PC-3 (cell line): ENCODE measurements around the gene TMCC2. TPM values are rescaled to one million over a fixed set of nuclear protein-coding genes. Genes with fewer than 3 reads are reported as not detected.

Source experiments
- ATAC-seq: fragments of 200-7000 bp; cut with Tn5 transposase; 2 replicates; pipeline ENCODE4 v1.9.1; 2020; ENCODE audit warnings: mild to moderate bottlenecking, moderate library complexity
- BruUV-seq: library from RNA; stranded (reverse); fragments of 400-500 nt; replicated peaks from 2 replicates; lab custom pipeline; 2021; lab: Mats Ljungman, UMichigan
- CTCF ChIA-PET: fragments of 300-600 bp; sonication (Branson Sonifier 250); formaldehyde crosslinking; loops from one replicate; lab custom pipeline; 2022; ENCODE audit warnings: antibody characterized with exemption; lab: Charles Lee
- POLR2A ChIA-PET: fragments of 300-600 bp; sonication (Branson Sonifier 250); formaldehyde crosslinking; loops from one replicate; lab custom pipeline; 2022; ENCODE audit warnings: antibody characterized with exemption; ENCODE audit not compliant: unreplicated experiment; lab: Charles Lee
- DNase-seq: peaks from one replicate; pipeline ENCODE4 v3.0.0-alpha.2; 2015
- H2AFZ ChIP-seq: fragments of 300-600 bp; sonication (generic); 2 replicates; pipeline ENCODE4 v1.6.0; 2016; ENCODE audit warnings: antibody characterized with exemption, low read length
- H3F3A ChIP-seq: fragments of 300-600 bp; sonication (generic); one replicate; pipeline ENCODE4 v1.6.0; 2017; ENCODE audit warnings: antibody characterized with exemption, low read length, control low read depth, mild to moderate bottlenecking; ENCODE audit not compliant: unreplicated experiment
- H3K27ac ChIP-seq: fragments of 300-600 bp; sonication (generic); 2 replicates; pipeline ENCODE4 v1.5.1; 2016; ENCODE audit warnings: mild to moderate bottlenecking, low read length
- H3K27me3 ChIP-seq: fragments of 300-600 bp; sonication (generic); 2 replicates; pipeline ENCODE4 v1.6.1; 2016; ENCODE audit warnings: low read length, mixed read lengths
- H3K36me3 ChIP-seq: fragments of 300-600 bp; sonication (generic); 2 replicates; pipeline ENCODE4 v1.6.1; 2016; ENCODE audit warnings: low read depth, mixed run types, low read length, mixed read lengths
- H3K4me1 ChIP-seq: fragments of 300-600 bp; sonication (generic); 2 replicates; pipeline ENCODE4 v1.5.1; 2016; ENCODE audit warnings: low read length; ENCODE audit not compliant: insufficient read depth
- H3K4me2 ChIP-seq: fragments of 300-600 bp; sonication (generic); 2 replicates; pipeline ENCODE4 v1.6.0; 2016; ENCODE audit warnings: low read length
- H3K4me3 ChIP-seq: fragments of 300-600 bp; sonication (generic); 2 replicates; pipeline ENCODE4 v1.5.1; 2016; ENCODE audit warnings: mild to moderate bottlenecking, low read length, mixed read lengths
- H3K79me2 ChIP-seq: fragments of 300-600 bp; sonication (generic); 2 replicates; pipeline ENCODE4 v1.6.1; 2017; ENCODE audit warnings: low read length, mixed read lengths
- H3K9ac ChIP-seq: fragments of 300-600 bp; sonication (generic); 2 replicates; pipeline ENCODE4 v1.6.0; 2016; ENCODE audit warnings: mild to moderate bottlenecking, low read length
- H3K9me2 ChIP-seq: fragments of 300-600 bp; sonication (generic); replicated peaks from 2 replicates; pipeline ENCODE4 v1.6.1; 2016; ENCODE audit warnings: mixed run types, low read length, mixed read lengths
- H3K9me3 ChIP-seq: fragments of 300-600 bp; sonication (generic); 2 replicates; pipeline ENCODE4 v1.6.1; 2016; ENCODE audit warnings: low read length, mixed read lengths
- H4K20me1 ChIP-seq: fragments of 300-600 bp; sonication (generic); 2 replicates; pipeline ENCODE4 v1.6.1; 2016; ENCODE audit warnings: low read length, mixed read lengths
- EZH2 ChIP-seq: fragments of 300-600 bp; sonication (generic); IDR thresholded peaks from one replicate; pipeline ENCODE4 v1.6.1; 2017; ENCODE audit warnings: antibody characterized with exemption, mild to moderate bottlenecking, low read length; ENCODE audit not compliant: unreplicated experiment
- EZH2phosphoT487 ChIP-seq: fragments of 300-600 bp; sonication (generic); IDR thresholded peaks from 2 replicates; pipeline ENCODE4 v1.6.1; 2018; ENCODE audit warnings: mild to moderate bottlenecking, antibody characterized with exemption, low read length, borderline replicate concordance
- intact Hi-C: fragments of 100-400 bp; cut with micrococcal nuclease; formaldehyde crosslinking; loops from 2 replicates; pipeline ENCODE4 v1.9.0; 2023
- total RNA-seq: library from RNA; depleted of rRNA; stranded (reverse); fragments of >200 nt; gene quantifications from 2 replicates; pipeline ENCODE4 v1.2.3, GENCODE V29; 2014
- TF ChIP-seq, protein P1 (sequence below): fragments of 300-600 bp; sonication (generic); conservative IDR thresholded peaks from 2 replicates; pipeline ENCODE4 v1.5.1; 2017; ENCODE audit warnings: antibody characterized with exemption, low read depth, mild to moderate bottlenecking, low read length

TMCC2 gene
- total RNA-seq, 1 experiment from 2014 or later = 8.7 TPM

DNA sequence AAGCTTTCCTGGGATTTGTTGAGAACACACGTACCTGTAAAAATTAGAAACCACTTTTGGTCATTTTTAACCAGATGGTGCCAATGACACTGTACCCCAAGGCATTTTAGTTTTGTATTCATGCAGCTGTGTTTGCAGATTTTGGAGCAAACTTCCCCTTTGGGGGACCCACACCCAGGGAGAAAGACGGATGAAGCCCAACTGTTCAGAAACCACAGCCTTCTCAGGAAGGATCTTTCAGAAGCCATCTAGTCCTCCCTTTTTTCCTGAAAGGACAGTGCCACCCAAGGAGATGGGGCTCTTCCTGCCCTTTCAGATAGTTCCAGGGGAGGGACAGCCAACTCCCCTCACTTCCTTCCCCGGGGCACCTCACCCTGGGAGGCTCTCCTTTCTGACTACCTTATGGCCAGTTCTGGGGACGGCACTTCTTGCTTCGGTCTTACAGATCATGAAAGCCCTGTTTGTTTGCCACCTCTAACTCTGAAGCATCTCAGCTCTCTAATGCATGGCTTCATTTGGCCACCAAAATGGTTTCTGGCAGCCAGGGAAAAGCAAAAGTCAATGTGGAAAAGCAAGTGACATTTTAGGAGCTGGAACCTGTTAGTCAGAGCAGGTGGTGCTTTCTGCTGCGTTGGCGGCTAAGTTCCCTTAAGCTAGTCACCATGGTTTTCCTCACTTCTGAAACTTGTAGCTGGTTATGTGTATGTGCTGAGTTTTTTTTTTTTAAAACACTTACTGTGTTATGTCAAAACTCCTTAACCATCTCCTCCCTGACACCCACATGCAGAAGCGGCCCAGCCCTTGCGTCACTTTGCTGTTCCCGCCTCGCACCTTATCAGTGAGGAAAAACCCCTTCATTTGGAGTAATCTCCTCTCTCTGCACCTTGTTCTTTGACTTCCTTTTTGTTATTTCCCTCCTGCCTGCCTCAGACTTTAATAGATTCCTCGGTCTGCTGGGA lies 10.1 kb downstream of the TMCC2 start:
- no peak overlapping the region for H3K4me2 ChIP-seq
- H3K9me3 ChIP-seq = no peaks in the 10 kb centered on the region
- intact Hi-C loops = no loop called here
- BruUV-seq = no TSS peak
- no peak overlapping the region for H3K9ac ChIP-seq
- ATAC-seq (no peak), DNase-seq (no peak)
- no peaks in the 10 kb centered on the region for H3K9me2 ChIP-seq
- no peaks in the 10 kb centered on the region for H3K4me1 ChIP-seq
- H3K4me3 ChIP-seq = no peak overlapping the region
- no peak overlapping the region for H3K27ac ChIP-seq
- no peak overlapping the region for H2AFZ ChIP-seq
- ChIA-PET CTCF (interaction anchor here (0.5 kb wide), 1 partner anchor 183 kb away, joined by 4 read pairs; no protein-coding TSS in a partner anchor), POLR2A (no interaction called here)
- no peaks in the 10 kb centered on the region for H4K20me1 ChIP-seq
- H3K27me3 ChIP-seq = no peaks in the 10 kb centered on the region
- no peaks in the 10 kb centered on the region for H3K36me3 ChIP-seq
- TF ChIP-seq EZH2 (no peak), EZH2phosphoT487 (no peak)
- TF ChIP-seq, protein P1, sequence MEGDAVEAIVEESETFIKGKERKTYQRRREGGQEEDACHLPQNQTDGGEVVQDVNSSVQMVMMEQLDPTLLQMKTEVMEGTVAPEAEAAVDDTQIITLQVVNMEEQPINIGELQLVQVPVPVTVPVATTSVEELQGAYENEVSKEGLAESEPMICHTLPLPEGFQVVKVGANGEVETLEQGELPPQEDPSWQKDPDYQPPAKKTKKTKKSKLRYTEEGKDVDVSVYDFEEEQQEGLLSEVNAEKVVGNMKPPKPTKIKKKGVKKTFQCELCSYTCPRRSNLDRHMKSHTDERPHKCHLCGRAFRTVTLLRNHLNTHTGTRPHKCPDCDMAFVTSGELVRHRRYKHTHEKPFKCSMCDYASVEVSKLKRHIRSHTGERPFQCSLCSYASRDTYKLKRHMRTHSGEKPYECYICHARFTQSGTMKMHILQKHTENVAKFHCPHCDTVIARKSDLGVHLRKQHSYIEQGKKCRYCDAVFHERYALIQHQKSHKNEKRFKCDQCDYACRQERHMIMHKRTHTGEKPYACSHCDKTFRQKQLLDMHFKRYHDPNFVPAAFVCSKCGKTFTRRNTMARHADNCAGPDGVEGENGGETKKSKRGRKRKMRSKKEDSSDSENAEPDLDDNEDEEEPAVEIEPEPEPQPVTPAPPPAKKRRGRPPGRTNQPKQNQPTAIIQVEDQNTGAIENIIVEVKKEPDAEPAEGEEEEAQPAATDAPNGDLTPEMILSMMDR = no peak
- no peaks in the 10 kb centered on the region for H3K79me2 ChIP-seq
- H3F3A ChIP-seq = no peaks in the 10 kb centered on the region

- H3K4me2 ChIP-seq = no peak overlapping the region
- no peak overlapping the region for H3K27ac ChIP-seq
- TF ChIP-seq, protein P1 = no peak
- TF ChIP-seq EZH2phosphoT487 (no peak), EZH2 (no peak)
- H3K27me3 ChIP-seq = no peaks in the 10 kb centered on the region
- H3K4me3 ChIP-seq = no peak overlapping the region
- H3K9ac ChIP-seq = no peak overlapping the region
- intact Hi-C loops = no loop called here
- ChIA-PET POLR2A (no interaction called here), CTCF (no interaction called here)
- no peaks in the 10 kb centered on the region for H3K36me3 ChIP-seq
- DNase-seq (no peak), ATAC-seq (no peak)
- H2AFZ ChIP-seq = no peak overlapping the region
- no peaks in the 10 kb centered on the region for H3K4me1 ChIP-seq
- no peaks in the 10 kb centered on the region for H3K9me2 ChIP-seq
- H3K9me3 ChIP-seq = no peaks in the 10 kb centered on the region
- no peaks in the 10 kb centered on the region for H3K79me2 ChIP-seq
- no peaks in the 10 kb centered on the region for H3F3A ChIP-seq
- H4K20me1 ChIP-seq = no peaks in the 10 kb centered on the region
- no TSS peak for BruUV-seq
Observed at GRCh38 chr1:205239078-205239477, 11.3 kb downstream of the TMCC2 start.

DNA sequence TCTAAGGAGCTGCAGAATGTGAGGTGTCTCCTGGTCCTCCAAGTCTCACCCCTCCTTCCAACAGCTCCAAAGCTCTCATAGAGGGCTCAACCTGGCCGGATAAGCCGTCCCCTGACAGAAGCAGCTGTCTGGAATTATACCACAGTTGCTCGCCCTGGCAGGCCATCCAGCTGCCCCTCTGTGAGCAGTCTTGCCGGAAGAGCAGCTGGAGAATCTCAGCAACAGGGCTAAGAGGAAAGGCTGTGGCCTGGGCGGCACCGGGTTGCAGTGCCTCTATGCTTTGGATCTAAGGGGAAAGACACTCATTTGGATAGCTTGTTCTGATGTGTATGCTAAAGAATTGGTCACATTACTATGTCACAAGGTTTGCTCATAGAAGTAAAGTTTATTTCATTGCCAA lies 12.4 kb downstream of the TMCC2 start:
- H3K4me1 ChIP-seq = no peaks in the 10 kb centered on the region
- H3K4me2 ChIP-seq = no peak overlapping the region
- TF ChIP-seq EZH2phosphoT487 = no peak
- TF ChIP-seq, protein P1 = no peak
- no peak for TF ChIP-seq EZH2
- DNase-seq = no peak
- H3K36me3 ChIP-seq = no peaks in the 10 kb centered on the region
- no peak overlapping the region for H2AFZ ChIP-seq
- no peaks in the 10 kb centered on the region for H4K20me1 ChIP-seq
- H3K4me3 ChIP-seq = no peak overlapping the region
- H3K9me2 ChIP-seq = no peaks in the 10 kb centered on the region
- H3K79me2 ChIP-seq = no peaks in the 10 kb centered on the region
- H3K27me3 ChIP-seq = no peaks in the 10 kb centered on the region
- H3F3A ChIP-seq = no peaks in the 10 kb centered on the region
- intact Hi-C loops = no loop called here
- no peak overlapping the region for H3K27ac ChIP-seq
- ATAC-seq = no peak
- no TSS peak for BruUV-seq
- no peaks in the 10 kb centered on the region for H3K9me3 ChIP-seq
- ChIA-PET CTCF (no interaction called here), POLR2A (no interaction called here)
- no peak overlapping the region for H3K9ac ChIP-seq
